HepG2 (cell line): ENCODE results near the gene SMYD5. TPM values are rescaled to one million over a fixed set of nuclear protein-coding genes. Genes with fewer than 3 reads are reported as not detected.

ENCODE experiments used
- FOXO1 ChIP-seq: sonication (generic); formaldehyde crosslinking; IDR thresholded peaks from 2 replicates; pipeline ENCODE4 v1.4.0; 2020; ENCODE audit warnings: missing genetic modification reagents
- MAFG ChIP-seq: sonication (generic); formaldehyde crosslinking; IDR thresholded peaks from 2 replicates; pipeline ENCODE4 v1.5.1; 2020; ENCODE audit warnings: mild to moderate bottlenecking, missing genetic modification reagents
- SATB2 ChIP-seq: sonication (generic); formaldehyde crosslinking; IDR thresholded peaks from 2 replicates; pipeline ENCODE4 v1.5.0; 2020; ENCODE audit warnings: missing genetic modification reagents
- SMARCC2 ChIP-seq: fragments of 450-650 bp; IDR thresholded peaks from 2 replicates; pipeline ENCODE4 v1.6.1; 2017; ENCODE audit warnings: antibody characterized with exemption, mild to moderate bottlenecking
- ZNF274 ChIP-seq: sonication (generic); formaldehyde crosslinking; IDR thresholded peaks from 2 replicates; pipeline ENCODE4 v1.5.1; 2020; ENCODE audit warnings: mild to moderate bottlenecking, missing genetic modification reagents
- ZNF383 ChIP-seq: sonication (generic); formaldehyde crosslinking; IDR thresholded peaks from 2 replicates; pipeline ENCODE4 v1.4.0; 2020; ENCODE audit warnings: missing genetic modification reagents, mild to moderate bottlenecking, borderline replicate concordance
- ZNF513 ChIP-seq: sonication (generic); formaldehyde crosslinking; conservative IDR thresholded peaks from 2 replicates; pipeline ENCODE4 v1.5.0; 2020; ENCODE audit warnings: missing genetic modification reagents
- ZSCAN22 ChIP-seq: sonication (generic); formaldehyde crosslinking; IDR thresholded peaks from 2 replicates; pipeline ENCODE4 v1.4.0; 2020; ENCODE audit warnings: mild to moderate bottlenecking, missing genetic modification reagents
- ZZZ3 ChIP-seq: sonication (generic); formaldehyde crosslinking; IDR thresholded peaks from 2 replicates; pipeline ENCODE4 v1.4.0; 2020; ENCODE audit warnings: missing genetic modification reagents, mild to moderate bottlenecking, borderline replicate concordance
- polyA plus RNA-seq, 8 experiments: library from polyadenylated mRNA; depleted of rRNA in 3 of 8; stranded (reverse) in 7 of 8; unstranded in 1 of 8; fragments of >200 nt; fragmentation: Illumina TruSeq in 4 of 8; extraction: Trizol in 4 of 8; gene quantifications; 2 replicates each; pipeline versions ENCODE4 v1.2.1 to v1.2.3, GENCODE V29; 2011 to 2016; ENCODE audit warnings: low read depth in 4 of 8, missing spikeins in 1 of 8, mixed read lengths in 1 of 8; ENCODE audit not compliant: insufficient read depth in 1 of 8
- total RNA-seq, 5 experiments: library from RNA; depleted of rRNA; stranded (reverse); fragments of >200 nt; fragmentation: Illumina TruSeq; extraction: Trizol; gene quantifications; 2 replicates each; pipeline ENCODE4 v1.2.3, GENCODE V29; 2016; ENCODE audit warnings: low read depth in 1 of 5
- TF ChIP-seq, protein P1 (sequence below), 2 experiments: sonication (generic) in 1 of 2; formaldehyde crosslinking in 1 of 2; IDR thresholded peaks; 2 replicates each; pipeline versions ENCODE4 v1.6.1 to v1.9.0; 2014 to 2022; ENCODE audit warnings: antibody characterized with exemption in 1 of 2, borderline replicate concordance in 1 of 2, inconsistent platforms in 1 of 2, low read depth in 1 of 2, missing genetic modification reagents in 1 of 2
- TF ChIP-seq, protein P2 (sequence below): sonication (generic); formaldehyde crosslinking; IDR thresholded peaks from 2 replicates; pipeline ENCODE4 v1.4.0; 2020; ENCODE audit warnings: missing genetic modification reagents
- TF ChIP-seq, protein P3 (sequence below): sonication (generic); formaldehyde crosslinking; IDR thresholded peaks from 2 replicates; pipeline ENCODE4 v1.9.0; 2021; ENCODE audit warnings: missing genetic modification reagents, borderline replicate concordance

The SMYD5 gene
- total and polyA plus RNA-seq, 2 of the 13 experiments (the other 11 are each of a cell fraction or from before 2014, with no cell fraction given) = 55.8 to 70.4 TPM

- TF ChIP-seq, protein P1, sequence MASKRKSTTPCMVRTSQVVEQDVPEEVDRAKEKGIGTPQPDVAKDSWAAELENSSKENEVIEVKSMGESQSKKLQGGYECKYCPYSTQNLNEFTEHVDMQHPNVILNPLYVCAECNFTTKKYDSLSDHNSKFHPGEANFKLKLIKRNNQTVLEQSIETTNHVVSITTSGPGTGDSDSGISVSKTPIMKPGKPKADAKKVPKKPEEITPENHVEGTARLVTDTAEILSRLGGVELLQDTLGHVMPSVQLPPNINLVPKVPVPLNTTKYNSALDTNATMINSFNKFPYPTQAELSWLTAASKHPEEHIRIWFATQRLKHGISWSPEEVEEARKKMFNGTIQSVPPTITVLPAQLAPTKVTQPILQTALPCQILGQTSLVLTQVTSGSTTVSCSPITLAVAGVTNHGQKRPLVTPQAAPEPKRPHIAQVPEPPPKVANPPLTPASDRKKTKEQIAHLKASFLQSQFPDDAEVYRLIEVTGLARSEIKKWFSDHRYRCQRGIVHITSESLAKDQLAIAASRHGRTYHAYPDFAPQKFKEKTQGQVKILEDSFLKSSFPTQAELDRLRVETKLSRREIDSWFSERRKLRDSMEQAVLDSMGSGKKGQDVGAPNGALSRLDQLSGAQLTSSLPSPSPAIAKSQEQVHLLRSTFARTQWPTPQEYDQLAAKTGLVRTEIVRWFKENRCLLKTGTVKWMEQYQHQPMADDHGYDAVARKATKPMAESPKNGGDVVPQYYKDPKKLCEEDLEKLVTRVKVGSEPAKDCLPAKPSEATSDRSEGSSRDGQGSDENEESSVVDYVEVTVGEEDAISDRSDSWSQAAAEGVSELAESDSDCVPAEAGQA (IDR thresholded peaks at IDR 0.05; ENCODE audit: low read depth) = no peak
- TF ChIP-seq, protein P1 (CRISPR knock-in tag; IDR thresholded peaks at IDR 0.05; ENCODE audit: borderline replicate concordance) = no peak
- TF ChIP-seq ZZZ3 (CRISPR knock-in tag) (no peak; the same call in 1 of the 2 replicates), ZNF274 (CRISPR knock-in tag) (no peak), SMARCC2 (no peak), ZNF513 (no peak), FOXO1 (peak; percentile 68), ZSCAN22 (CRISPR knock-in tag) (no peak), SATB2 (no peak), ZNF383 (CRISPR knock-in tag) (peak; percentile 73; the same call in 1 of the 2 replicates), MAFG (CRISPR knock-in tag) (no peak)
- TF ChIP-seq, protein P2, sequence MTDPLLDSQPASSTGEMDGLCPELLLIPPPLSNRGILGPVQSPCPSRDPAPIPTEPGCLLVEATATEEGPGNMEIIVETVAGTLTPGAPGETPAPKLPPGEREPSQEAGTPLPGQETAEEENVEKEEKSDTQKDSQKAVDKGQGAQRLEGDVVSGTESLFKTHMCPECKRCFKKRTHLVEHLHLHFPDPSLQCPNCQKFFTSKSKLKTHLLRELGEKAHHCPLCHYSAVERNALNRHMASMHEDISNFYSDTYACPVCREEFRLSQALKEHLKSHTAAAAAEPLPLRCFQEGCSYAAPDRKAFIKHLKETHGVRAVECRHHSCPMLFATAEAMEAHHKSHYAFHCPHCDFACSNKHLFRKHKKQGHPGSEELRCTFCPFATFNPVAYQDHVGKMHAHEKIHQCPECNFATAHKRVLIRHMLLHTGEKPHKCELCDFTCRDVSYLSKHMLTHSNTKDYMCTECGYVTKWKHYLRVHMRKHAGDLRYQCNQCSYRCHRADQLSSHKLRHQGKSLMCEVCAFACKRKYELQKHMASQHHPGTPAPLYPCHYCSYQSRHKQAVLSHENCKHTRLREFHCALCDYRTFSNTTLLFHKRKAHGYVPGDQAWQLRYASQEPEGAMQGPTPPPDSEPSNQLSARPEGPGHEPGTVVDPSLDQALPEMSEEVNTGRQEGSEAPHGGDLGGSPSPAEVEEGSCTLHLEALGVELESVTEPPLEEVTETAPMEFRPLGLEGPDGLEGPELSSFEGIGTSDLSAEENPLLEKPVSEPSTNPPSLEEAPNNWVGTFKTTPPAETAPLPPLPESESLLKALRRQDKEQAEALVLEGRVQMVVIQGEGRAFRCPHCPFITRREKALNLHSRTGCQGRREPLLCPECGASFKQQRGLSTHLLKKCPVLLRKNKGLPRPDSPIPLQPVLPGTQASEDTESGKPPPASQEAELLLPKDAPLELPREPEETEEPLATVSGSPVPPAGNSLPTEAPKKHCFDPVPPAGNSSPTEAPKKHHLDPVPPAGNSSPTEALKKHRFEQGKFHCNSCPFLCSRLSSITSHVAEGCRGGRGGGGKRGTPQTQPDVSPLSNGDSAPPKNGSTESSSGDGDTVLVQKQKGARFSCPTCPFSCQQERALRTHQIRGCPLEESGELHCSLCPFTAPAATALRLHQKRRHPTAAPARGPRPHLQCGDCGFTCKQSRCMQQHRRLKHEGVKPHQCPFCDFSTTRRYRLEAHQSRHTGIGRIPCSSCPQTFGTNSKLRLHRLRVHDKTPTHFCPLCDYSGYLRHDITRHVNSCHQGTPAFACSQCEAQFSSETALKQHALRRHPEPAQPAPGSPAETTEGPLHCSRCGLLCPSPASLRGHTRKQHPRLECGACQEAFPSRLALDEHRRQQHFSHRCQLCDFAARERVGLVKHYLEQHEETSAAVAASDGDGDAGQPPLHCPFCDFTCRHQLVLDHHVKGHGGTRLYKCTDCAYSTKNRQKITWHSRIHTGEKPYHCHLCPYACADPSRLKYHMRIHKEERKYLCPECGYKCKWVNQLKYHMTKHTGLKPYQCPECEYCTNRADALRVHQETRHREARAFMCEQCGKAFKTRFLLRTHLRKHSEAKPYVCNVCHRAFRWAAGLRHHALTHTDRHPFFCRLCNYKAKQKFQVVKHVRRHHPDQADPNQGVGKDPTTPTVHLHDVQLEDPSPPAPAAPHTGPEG (CRISPR knock-in tag) = peak; percentile 61
- TF ChIP-seq, protein P3, sequence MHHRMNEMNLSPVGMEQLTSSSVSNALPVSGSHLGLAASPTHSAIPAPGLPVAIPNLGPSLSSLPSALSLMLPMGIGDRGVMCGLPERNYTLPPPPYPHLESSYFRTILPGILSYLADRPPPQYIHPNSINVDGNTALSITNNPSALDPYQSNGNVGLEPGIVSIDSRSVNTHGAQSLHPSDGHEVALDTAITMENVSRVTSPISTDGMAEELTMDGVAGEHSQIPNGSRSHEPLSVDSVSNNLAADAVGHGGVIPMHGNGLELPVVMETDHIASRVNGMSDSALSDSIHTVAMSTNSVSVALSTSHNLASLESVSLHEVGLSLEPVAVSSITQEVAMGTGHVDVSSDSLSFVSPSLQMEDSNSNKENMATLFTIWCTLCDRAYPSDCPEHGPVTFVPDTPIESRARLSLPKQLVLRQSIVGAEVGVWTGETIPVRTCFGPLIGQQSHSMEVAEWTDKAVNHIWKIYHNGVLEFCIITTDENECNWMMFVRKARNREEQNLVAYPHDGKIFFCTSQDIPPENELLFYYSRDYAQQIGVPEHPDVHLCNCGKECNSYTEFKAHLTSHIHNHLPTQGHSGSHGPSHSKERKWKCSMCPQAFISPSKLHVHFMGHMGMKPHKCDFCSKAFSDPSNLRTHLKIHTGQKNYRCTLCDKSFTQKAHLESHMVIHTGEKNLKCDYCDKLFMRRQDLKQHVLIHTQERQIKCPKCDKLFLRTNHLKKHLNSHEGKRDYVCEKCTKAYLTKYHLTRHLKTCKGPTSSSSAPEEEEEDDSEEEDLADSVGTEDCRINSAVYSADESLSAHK (CRISPR knock-in tag) = no peak
Measured at GRCh38 chr2:73233154-73233931, 19.3 kb downstream of the SMYD5 start, which contains the start of gene PRADC1 (continued).
